ENCODE measurements around the gene BAG2. TPM values are rescaled to one million over a fixed set of nuclear protein-coding genes. Genes with fewer than 3 reads are reported as not detected.

BAG2 gene
- total RNA-seq, 1 donor from 2014 or later = 0.90 TPM

GRCh38 chr6:57221191-57221935 lies 49.2 kb downstream of the BAG2 start:
- peak in 1 of 2 donors; percentile 68 for DNase-seq (ENCODE audit: low read depth in 2 of 2)

- DNase-seq (ENCODE audit: low read depth in 2 of 2) = peak; percentile 52 to 83
Observed at GRCh38 chr6:57221936-57222742, 50.0 kb downstream of the BAG2 start, which contains the start of gene RAB23. RAB23 (minus strand) TSS chr6:57222307; CDS start chr6:57210380, 11,927 bp downstream.

- DNase-seq (ENCODE audit: low read depth in 2 of 2) = no peak
Observed at GRCh38 chr6:57222743-57223077, 50.6 kb downstream of the BAG2 start.

GRCh38 chr6:57224769-57225515 lies 52.8 kb downstream of the BAG2 start:
- DNase-seq (ENCODE audit: low read depth in 2 of 2) = no peak

GRCh38 chr6:57226221-57226620 lies 54.1 kb downstream of the BAG2 start:
- DNase-seq (ENCODE audit: low read depth in 2 of 2) = no peak

Other genes starting within 250 kb of the BAG2 start
- gene BEND6, start 217.2 kb upstream of the BAG2 start, total RNA-seq = under 0.01 and 0.13 TPM in 2 replicates
- 10.5 and 11.0 TPM in 2 replicates for gene KIAA1586, start 125.6 kb upstream of the BAG2 start, total RNA-seq
- 39.3 and 45.4 TPM in 2 replicates for gene ZNF451, start 82.1 kb upstream of the BAG2 start, total RNA-seq
- gene RAB23, start 50.0 kb downstream of the BAG2 start, total RNA-seq = 4.2 and 5.1 TPM in 2 replicates
- 8.3 and 17.1 TPM in 2 replicates for gene PRIM2, start 145.3 kb downstream of the BAG2 start, total RNA-seq